AG09309 (cell line): Measurements from ENCODE around the gene FETUB.

Experiments used
- DNase-seq: peaks from one replicate; pipeline ENCODE4 v3.0.0-alpha.2; 2010; ENCODE audit warnings: low read depth
- H3K4me3 ChIP-seq: 2 replicates; pipeline ENCODE4 v1.5.1; 2011; ENCODE audit warnings: mild to moderate bottlenecking, low read depth, low read length, moderate library complexity; ENCODE audit not compliant: control insufficient read depth
- CTCF ChIP-seq: IDR thresholded peaks from 2 replicates; pipeline ENCODE4 v1.5.1; 2011; ENCODE audit warnings: mild to moderate bottlenecking, low read depth, low read length, inconsistent platforms; ENCODE audit not compliant: insufficient read depth, control insufficient read depth; ENCODE audit errors: missing control alignments

The FETUB gene

GRCh38 chr3:186639778-186640472 lies at the start of gene FETUB:
Gene FETUB, plus strand, starts transcription at chr3:186640399. Its CDS starts 62 bp downstream, at chr3:186640461.
- no peak within 1 kb of the TSS for H3K4me3 ChIP-seq
- no peak for TF ChIP-seq CTCF
- DNase-seq, result no peak

- H3K4me3 ChIP-seq, result no peak overlapping the region
- TF ChIP-seq CTCF, result no peak
- DNase-seq, result no peak
Measured at GRCh38 chr3:186590580-186591295, 49.5 kb upstream of the FETUB start.

GRCh38 chr3:186592682-186593081 lies 47.5 kb upstream of the FETUB start:
- no peak overlapping the region for H3K4me3 ChIP-seq
- no peak for TF ChIP-seq CTCF
- no peak for DNase-seq

DNA sequence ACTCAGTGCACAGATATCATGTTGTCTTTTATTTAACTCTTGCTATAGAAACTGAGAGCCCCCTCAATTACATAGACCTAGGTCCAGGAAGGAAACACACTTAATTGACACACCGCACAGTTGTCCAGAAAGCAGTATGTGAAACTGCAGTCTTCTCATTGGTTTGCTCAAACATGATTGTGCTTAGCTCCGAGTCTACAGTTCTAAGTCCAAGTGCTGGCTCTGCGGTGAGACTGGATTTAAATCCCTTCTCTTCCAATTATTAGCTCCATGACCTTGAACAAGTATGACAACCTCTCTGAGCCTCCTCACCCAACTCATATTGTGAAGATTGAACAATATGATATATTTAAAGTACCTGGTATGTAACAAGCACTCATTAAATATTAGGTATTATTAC lies 46.3 kb upstream of the FETUB start:
- no peak overlapping the region for H3K4me3 ChIP-seq
- no peak for DNase-seq
- TF ChIP-seq CTCF, result no peak

DNA sequence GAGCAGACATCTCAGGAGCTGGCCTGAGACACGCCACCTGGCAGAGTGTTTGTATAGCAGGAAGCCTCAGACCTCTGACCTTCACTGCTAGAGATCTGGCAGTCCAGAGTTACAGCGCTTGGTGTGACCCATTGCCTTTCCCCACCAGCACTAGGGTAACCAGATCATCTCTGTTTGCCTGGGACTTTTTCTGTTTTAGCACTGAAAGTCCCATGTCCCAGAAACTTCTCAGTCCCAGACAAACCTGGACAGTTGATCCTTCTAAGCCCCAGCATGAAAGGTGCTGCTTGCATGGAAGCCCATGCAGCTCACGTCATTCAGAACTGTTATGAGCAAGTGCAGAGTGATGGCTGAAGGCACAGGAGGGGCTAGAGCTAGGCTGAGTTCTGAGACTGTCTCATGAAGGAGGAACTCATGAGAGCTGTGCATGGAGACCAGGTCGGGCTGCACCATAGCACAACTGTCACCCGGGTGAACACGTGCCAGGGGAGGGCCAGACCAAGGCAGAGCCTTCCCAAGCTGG lies 45.5 kb upstream of the FETUB start:
- no peak for TF ChIP-seq CTCF
- H3K4me3 ChIP-seq, result no peak overlapping the region
- DNase-seq, result no peak

DNA sequence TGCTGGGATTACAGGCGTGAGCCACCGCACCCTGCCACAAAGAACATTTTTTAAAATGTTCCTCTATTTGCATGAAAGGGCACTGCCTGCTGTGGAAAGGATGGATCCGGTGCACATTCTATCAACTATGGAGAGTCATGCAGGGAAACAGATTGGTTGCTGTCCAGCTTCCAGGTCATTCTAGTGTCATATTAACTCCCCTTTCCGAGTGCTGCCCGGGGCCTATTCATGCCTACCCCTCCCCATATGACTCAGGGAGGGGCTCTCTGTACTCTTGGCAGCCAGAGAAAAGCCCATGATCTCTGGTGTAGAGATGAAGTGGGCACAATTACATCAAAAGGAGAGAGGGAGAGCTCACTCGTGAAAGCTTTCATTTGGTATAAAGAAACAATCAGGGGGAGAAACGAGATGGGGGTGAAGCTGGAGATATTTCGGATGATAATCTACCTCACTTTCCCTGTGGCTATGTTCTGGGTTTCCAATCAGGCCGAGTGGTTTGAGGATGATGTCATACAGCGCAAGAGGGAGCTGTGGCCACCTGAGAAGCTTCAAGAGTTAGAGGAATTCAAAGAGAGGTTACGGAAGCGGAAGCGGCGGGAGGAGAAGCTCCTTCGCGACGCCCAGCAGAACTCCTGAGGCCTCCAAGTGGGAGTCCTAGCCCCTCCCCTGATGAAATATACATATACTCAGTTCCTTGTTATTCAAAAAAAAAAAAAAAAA lies 43.5 kb upstream of the FETUB start:
- no peak overlapping the region for H3K4me3 ChIP-seq
- TF ChIP-seq CTCF, result no peak
- DNase-seq, result no peak
